Progenitor cell of endocrine pancreas (in vitro differentiated cells): ENCODE data around the gene CDH4. TPM values are rescaled to one million over a fixed set of nuclear protein-coding genes. Genes with fewer than 3 reads are reported as not detected.

Experiments used
- DNase-seq: peaks from one replicate; pipeline ENCODE4 v3.0.0; 2021; ENCODE audit warnings: low spot score; ENCODE audit not compliant: unreplicated experiment
- H3K27ac Mint-ChIP-seq: 2 replicates; pipeline ENCODE4 v1.8.0; 2021; ENCODE audit warnings: mild to moderate bottlenecking, moderate library complexity, mixed read lengths
- H3K27me3 Mint-ChIP-seq: 2 replicates; pipeline ENCODE4 v1.8.0; 2021; ENCODE audit warnings: mixed read lengths
- H3K36me3 Mint-ChIP-seq: 2 replicates; pipeline ENCODE4 v1.8.0; 2022; ENCODE audit warnings: mixed read lengths; ENCODE audit not compliant: insufficient read depth
- H3K4me1 Mint-ChIP-seq: 2 replicates; pipeline ENCODE4 v1.8.0; 2021; ENCODE audit warnings: low read depth, mixed read lengths
- H3K4me3 Mint-ChIP-seq: 2 replicates; pipeline ENCODE4 v1.8.0; 2021; ENCODE audit warnings: low read depth, mild to moderate bottlenecking, moderate library complexity, mixed read lengths
- H3K9me3 Mint-ChIP-seq: 2 replicates; pipeline ENCODE4 v1.8.0; 2021; ENCODE audit warnings: low read depth, mixed read lengths
- total RNA-seq: library from RNA; stranded (reverse); gene quantifications from 2 replicates; pipeline ENCODE4 v1.2.1, GENCODE V29; 2021
- TF ChIP-seq, protein P1 (sequence below): fragments of 200-600 bp; sonication (generic); IDR thresholded peaks from one replicate; pipeline ENCODE4 v1.5.0; 2021; ENCODE audit warnings: antibody characterized with exemption, mild to moderate bottlenecking; ENCODE audit not compliant: unreplicated experiment

The CDH4 gene
- total RNA-seq, 1 donor from 2014 or later, result 0.43 TPM

DNA sequence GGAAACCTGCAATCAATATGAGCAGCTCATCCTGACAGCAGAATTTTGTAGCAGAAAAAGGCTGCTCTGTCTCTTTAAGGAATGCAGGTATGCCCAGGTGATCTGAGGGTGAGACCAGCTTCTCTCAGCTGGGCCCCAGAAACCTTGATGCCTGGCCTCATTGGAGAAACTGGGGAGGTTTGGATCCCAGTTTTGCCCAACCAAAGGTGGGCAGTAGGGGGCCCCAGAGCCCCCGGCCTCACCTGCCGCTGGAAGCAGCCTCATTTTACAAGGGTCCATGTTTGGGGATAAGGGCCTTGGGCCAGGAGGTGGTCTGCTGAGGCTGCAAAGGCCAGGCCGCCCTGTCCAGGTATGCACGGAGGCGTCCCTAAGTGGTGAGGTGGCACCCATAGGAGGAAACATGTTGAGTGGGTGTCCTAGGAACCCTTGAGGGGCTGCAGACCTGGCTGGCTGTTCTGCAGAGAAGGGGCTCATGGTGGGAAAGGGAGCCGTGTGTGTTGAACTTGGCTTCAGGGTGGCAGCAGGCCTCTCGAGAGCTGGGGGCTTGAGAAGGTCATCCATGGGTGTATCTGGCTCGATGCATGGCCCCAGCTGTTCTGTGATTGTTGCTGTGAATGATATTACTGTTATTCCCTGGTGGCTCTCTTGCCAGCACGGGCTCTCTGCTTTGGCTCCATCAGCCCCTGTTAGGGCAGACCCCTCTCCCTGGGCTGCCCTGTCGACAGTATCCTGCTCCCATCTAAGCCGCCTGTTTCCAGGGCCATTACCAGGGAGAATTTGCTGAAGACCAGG lies 208.4 kb downstream of the CDH4 start:
- no peak for DNase-seq
- no peak overlapping the region for H3K27ac Mint-ChIP-seq
- peaks cover 7% of the 10 kb centered on the region for H3K27me3 Mint-ChIP-seq
- H3K9me3 Mint-ChIP-seq, result peaks cover 3% of the 10 kb centered on the region
- TF ChIP-seq, protein P1, sequence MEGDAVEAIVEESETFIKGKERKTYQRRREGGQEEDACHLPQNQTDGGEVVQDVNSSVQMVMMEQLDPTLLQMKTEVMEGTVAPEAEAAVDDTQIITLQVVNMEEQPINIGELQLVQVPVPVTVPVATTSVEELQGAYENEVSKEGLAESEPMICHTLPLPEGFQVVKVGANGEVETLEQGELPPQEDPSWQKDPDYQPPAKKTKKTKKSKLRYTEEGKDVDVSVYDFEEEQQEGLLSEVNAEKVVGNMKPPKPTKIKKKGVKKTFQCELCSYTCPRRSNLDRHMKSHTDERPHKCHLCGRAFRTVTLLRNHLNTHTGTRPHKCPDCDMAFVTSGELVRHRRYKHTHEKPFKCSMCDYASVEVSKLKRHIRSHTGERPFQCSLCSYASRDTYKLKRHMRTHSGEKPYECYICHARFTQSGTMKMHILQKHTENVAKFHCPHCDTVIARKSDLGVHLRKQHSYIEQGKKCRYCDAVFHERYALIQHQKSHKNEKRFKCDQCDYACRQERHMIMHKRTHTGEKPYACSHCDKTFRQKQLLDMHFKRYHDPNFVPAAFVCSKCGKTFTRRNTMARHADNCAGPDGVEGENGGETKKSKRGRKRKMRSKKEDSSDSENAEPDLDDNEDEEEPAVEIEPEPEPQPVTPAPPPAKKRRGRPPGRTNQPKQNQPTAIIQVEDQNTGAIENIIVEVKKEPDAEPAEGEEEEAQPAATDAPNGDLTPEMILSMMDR, result no peak
- peaks cover 2% of the 10 kb centered on the region for H3K4me1 Mint-ChIP-seq
- no peak overlapping the region for H3K4me3 Mint-ChIP-seq
- H3K36me3 Mint-ChIP-seq, result no peaks in the 10 kb centered on the region

DNA sequence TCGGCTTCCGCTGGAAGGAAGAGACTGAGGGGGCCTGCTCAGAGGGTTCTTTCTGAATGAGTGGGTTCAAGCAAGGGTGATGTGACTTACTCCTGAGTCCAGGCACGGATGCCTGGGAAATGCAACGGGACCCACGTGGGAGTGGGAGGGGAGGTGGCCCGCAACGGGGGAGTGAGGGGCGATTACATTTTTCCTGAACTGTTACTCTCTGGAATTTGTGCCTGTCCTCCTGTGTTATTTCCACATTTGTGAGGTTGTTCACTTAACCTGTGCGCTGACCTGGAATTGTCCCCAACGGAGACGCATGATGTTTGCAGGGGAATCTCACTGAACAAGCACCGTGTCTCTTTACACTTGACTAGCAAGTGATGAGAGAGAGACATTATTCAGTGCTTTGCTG lies 209.4 kb downstream of the CDH4 start:
- DNase-seq, result no peak
- peaks cover 6% of the 10 kb centered on the region for H3K27me3 Mint-ChIP-seq
- no peak overlapping the region for H3K4me3 Mint-ChIP-seq
- H3K4me1 Mint-ChIP-seq, result peaks cover 2% of the 10 kb centered on the region
- no peaks in the 10 kb centered on the region for H3K36me3 Mint-ChIP-seq
- TF ChIP-seq, protein P1, result no peak
- no peak overlapping the region for H3K27ac Mint-ChIP-seq
- H3K9me3 Mint-ChIP-seq, result peaks cover 3% of the 10 kb centered on the region

DNA sequence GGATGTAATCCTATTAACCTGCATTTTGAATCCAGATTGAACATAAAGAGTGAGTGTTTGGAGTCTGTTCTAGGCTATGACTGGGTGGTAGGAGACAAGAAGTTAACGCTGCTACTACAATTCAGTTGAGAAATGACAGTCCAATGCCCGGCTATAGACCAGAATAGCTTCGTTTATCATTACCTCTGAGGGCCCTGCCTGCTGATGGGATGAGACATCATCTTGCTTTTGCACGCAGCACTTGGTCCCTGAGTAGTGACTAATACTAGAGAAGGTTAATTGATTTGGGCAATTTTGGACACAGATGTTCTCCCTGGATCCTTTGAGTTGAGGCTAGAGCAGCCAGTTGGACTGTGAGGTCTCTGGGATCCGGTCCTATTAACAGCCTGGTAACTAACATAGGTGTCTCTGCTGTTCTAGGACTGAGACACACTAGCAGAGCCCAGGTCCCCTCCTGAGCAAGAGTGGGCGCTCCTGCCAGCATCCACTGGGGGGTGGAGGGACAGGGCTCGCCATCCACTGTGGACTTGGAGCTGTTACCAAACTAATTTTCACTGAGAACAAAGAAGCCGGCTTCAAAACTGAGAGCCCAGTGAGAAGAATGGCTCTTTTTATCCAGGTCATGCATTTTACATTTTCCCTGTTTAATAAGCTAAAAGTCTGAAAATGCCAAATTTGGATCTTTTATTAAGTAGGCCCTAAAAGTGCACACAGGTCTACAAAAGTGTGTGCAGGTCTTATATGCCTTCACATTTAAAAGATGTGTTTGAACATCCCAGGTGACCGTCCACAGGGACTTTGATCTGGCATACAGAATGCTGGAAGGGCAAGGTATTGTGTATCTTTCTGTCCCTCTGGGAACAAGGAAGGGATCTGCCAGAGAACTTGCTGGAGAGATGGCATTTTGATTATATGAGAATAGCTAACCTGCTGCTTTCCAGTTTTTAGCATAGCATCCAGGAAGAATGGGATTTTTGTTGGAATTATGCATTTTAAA lies 212.5 kb downstream of the CDH4 start:
- no peak for DNase-seq
- TF ChIP-seq, protein P1, result no peak
- peaks cover 7% of the 10 kb centered on the region for H3K9me3 Mint-ChIP-seq
- H3K36me3 Mint-ChIP-seq, result no peaks in the 10 kb centered on the region
- no peak overlapping the region for H3K27ac Mint-ChIP-seq
- peaks cover 2% of the 10 kb centered on the region for H3K4me1 Mint-ChIP-seq
- H3K4me3 Mint-ChIP-seq, result no peak overlapping the region
- peaks cover 3% of the 10 kb centered on the region for H3K27me3 Mint-ChIP-seq

DNA sequence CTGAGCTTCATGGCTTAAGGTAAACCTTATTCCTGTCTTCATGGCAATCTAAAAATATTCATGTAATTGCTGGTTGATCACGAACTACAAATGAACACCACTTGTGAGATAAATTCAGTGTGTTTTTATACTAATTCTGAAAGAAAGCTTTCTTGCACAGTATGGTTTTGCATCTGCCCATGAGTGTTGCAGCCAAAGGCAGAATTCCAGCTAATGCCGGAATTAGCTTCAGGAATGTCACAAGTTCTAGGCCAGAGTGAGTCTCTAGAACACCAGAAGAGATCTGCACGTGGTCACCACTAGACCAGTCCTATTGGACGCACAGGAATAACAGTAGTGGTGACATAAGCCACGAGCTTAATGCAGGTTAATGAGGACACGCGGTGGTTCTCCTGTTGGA lies 223.7 kb downstream of the CDH4 start:
- Mint-ChIP-seq H3K4me1 (peaks cover 8% of the 10 kb centered on the region), H3K27me3 (peaks cover 23% of the 10 kb centered on the region), H3K27ac (no peak overlapping the region), H3K4me3 (no peak overlapping the region), H3K9me3 (no peaks in the 10 kb centered on the region), H3K36me3 (no peaks in the 10 kb centered on the region)
- no peak for DNase-seq
- TF ChIP-seq, protein P1, result no peak

DNA sequence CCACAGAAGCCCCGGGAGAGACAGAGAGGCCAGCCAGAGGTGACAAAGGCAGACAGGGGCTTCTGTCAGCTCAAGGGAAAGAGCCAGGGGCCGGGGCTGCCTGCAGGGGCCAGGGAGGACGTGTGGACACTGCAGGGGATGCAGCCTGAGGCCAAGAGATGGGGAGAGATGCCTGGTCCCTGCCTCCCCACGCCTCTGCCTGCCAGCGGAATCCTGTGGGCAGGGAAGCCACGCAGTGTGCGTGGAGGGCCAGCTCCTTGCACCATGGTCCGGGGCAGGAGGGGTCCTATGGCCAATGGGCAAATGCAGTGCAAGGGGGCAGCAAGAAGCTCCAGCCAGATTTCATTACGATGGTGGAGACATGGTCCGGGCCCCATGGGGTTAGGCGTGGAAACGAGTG lies 224.9 kb downstream of the CDH4 start:
- H3K4me1 Mint-ChIP-seq, result peaks cover 4% of the 10 kb centered on the region
- TF ChIP-seq, protein P1, result no peak
- H3K36me3 Mint-ChIP-seq, result no peaks in the 10 kb centered on the region
- no peak overlapping the region for H3K27ac Mint-ChIP-seq
- no peak for DNase-seq
- H3K27me3 Mint-ChIP-seq, result peaks cover 23% of the 10 kb centered on the region
- no peak overlapping the region for H3K4me3 Mint-ChIP-seq
- no peaks in the 10 kb centered on the region for H3K9me3 Mint-ChIP-seq
